Tibial nerve (tissue), 4 donors: ENCODE results near the gene POLL. TPM values are rescaled to one million over a fixed set of nuclear protein-coding genes. Genes with fewer than 3 reads are reported as not detected.

ENCODE experiments used
- DNase-seq, 2 donors: peaks; one replicate each; pipeline ENCODE4 v3.0.0-alpha.2; 2019; ENCODE audit warnings: low spot score in 2 of 2
- H3K27ac ChIP-seq, 4 donors: fragments of 200-600 bp; sonication (generic) in 3 of 4; one replicate each; pipeline ENCODE4 v1.5.1; 2017 to 2019; ENCODE audit warnings: mild to moderate bottlenecking in 1 of 4
- H3K27me3 ChIP-seq, 2 donors: fragments of 200-600 bp; sonication (generic) in 1 of 2; one replicate each; pipeline versions ENCODE4 v1.5.1 to v1.6.0; 2017 to 2019
- H3K36me3 ChIP-seq, 3 donors: fragments of 200-600 bp; sonication (generic); one replicate each; pipeline ENCODE4 v1.5.1; 2018 to 2019
- H3K4me1 ChIP-seq, 4 donors: fragments of 200-600 bp; sonication (generic) in 3 of 4; one replicate each; pipeline ENCODE4 v1.5.1; 2017 to 2019
- H3K4me3 ChIP-seq, 4 donors: fragments of 200-600 bp; sonication (generic) in 3 of 4; one replicate each; pipeline ENCODE4 v1.5.1; 2017 to 2019; ENCODE audit warnings: mild to moderate bottlenecking in 1 of 4, moderate library complexity in 1 of 4
- H3K9me3 ChIP-seq, 4 donors: fragments of 200-600 bp; sonication (generic) in 3 of 4; one replicate each; pipeline ENCODE4 v1.5.1; 2017 to 2019
- CTCF ChIP-seq, 5 experiments: fragments of 200-600 bp in 3 of 5; fragments of 450-650 bp in 2 of 5; sonication (generic) in 3 of 5; IDR thresholded peaks; one replicate each; pipeline ENCODE4 v1.5.1; 2016 to 2019; ENCODE audit warnings: antibody characterized with exemption in 5 of 5, mild to moderate bottlenecking in 3 of 5, moderate library complexity in 2 of 5
- EP300 ChIP-seq, 2 donors: sonication (generic); formaldehyde crosslinking; IDR thresholded peaks; one replicate each; pipeline ENCODE4 v1.6.1; 2017; ENCODE audit warnings: antibody characterized with exemption in 2 of 2, mild to moderate bottlenecking in 1 of 2
- POLR2A ChIP-seq, 2 donors: fragments of 450-650 bp; IDR thresholded peaks; one replicate each; pipeline ENCODE4 v1.6.1; 2017; ENCODE audit warnings: antibody characterized with exemption in 2 of 2, mild to moderate bottlenecking in 2 of 2, moderate library complexity in 2 of 2
- WGBS, 2 donors: methylation state at CpG; one replicate each; pipeline ENCODE4 v1.1.5; 2018; 5-methylcytosine and 5-hydroxymethylcytosine counted together
- total RNA-seq, 4 donors: library from RNA; depleted of rRNA; stranded (reverse); fragments of >200 nt; gene quantifications; one replicate each; pipeline ENCODE4 v1.1.0, GENCODE V29; 2016

POLL gene
- total RNA-seq, 4 donors from 2014 or later = 27.8 to 45.7 (median 35.8) TPM

DNA sequence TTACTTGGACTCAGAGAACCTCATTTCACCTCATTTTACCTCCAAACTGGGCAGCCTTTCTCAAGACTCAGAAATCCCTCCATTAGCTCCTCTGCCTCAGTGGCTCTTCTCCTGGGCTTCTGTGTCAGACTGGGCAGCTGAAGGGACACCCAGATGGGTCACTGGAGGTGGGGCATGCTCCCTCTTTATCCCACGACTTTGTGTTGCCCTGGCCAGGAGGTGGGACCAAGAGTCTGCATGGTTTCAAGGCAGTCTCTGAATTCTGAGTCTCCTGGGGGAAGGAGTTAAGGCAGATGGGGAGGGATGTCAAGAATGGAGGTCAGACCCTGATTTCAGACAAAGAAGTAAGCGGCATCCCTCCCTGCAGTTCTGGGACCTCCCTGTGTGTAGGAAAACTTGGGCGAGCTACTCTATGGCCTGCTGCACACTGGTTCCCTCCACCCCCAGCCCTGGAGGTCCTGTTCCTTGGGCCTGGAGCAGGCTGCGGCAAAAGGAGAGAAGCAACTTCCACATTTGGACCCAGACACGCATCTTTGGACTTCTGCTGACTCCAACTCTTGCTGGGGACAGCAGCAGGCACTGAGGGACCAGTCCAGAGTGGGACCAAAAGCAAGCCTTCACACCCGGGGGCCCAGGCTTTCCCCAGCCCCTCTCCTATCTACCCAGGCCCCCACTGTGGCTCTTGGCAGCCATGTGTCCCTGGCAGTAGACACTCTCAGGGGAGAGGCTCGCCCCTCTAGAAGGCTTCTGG, 10.8 kb downstream of the POLL start:
- 86 to 88% methylated on average over 6 to 7 of the region's 7 CpGs for WGBS, 2 donors
- TF ChIP-seq CTCF (IDR thresholded peaks at IDR 0.05) = no peak
- TF ChIP-seq POLR2A (IDR thresholded peaks at IDR 0.05) = no peak
- no peak for TF ChIP-seq EP300 (IDR thresholded peaks at IDR 0.05)
- Histone ChIP-seq H3K9me3 (peaks cover 0 to 13% (median 2%) of the 10 kb centered on the region in 4 donors), H3K36me3 (peaks cover 0 to 72% (median 8%) of the 10 kb centered on the region in 3 donors), H3K4me3 (no peak overlapping the region), H3K4me1 (no peaks in the 10 kb centered on the region), H3K27me3 (no peaks in the 10 kb centered on the region), H3K27ac (no peak overlapping the region)
- no peak for DNase-seq

GRCh38 chr10:101576211-101576863, 11.7 kb downstream of the POLL start:
- no peaks in the 10 kb centered on the region for H3K27me3 ChIP-seq
- WGBS, 2 donors = 86 to 92% methylated on average over 7 of the region's 7 CpGs
- peaks cover 0 to 65% (median 8%) of the 10 kb centered on the region in 3 donors for H3K36me3 ChIP-seq
- no peak for TF ChIP-seq EP300 (IDR thresholded peaks at IDR 0.05)
- no peak for TF ChIP-seq POLR2A (IDR thresholded peaks at IDR 0.05)
- TF ChIP-seq CTCF (IDR thresholded peaks at IDR 0.05) = no peak
- H3K9me3 ChIP-seq = peaks cover 0 to 16% (median 2%) of the 10 kb centered on the region in 4 donors
- no peaks in the 10 kb centered on the region for H3K4me1 ChIP-seq
- H3K27ac ChIP-seq = no peak overlapping the region
- no peak for DNase-seq
- no peak overlapping the region for H3K4me3 ChIP-seq

DNA sequence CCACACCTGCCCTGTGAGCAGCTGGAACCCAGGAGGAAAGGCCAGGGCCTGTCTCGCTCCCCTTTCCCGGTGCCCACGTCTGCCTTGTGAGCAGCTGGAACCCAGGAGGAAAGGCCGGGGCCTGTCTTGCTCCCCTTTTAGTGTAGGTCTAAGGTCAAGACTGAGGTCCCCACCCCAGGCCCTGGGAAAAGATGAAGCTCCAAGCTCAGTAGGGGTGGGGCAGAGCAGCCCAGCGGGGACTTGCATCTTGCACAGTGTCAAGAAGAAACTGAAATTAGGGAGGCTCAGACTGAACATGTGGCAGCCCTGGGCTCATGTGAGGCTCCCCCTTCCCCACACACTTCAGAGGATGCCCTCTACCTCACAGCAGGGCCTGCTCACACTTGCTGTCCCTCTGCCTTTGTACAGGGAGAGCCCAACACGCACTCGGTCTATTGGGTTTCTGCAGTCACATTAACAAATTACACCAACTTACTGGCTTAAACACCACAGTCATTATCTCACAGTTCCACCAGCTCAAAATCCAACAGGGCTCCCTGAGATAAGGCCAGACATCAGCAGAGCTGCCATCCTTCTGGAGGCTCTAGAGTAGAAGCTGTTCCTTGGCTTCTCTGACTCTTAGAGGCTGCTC, 12.4 kb downstream of the POLL start:
- no peak for DNase-seq
- WGBS, 2 donors = 77 to 83% methylated on average over 7 of the region's 7 CpGs
- Histone ChIP-seq H3K9me3 (peaks cover 0 to 16% (median 2%) of the 10 kb centered on the region in 4 donors), H3K4me3 (no peak overlapping the region), H3K4me1 (peaks cover 0 to 5% (median under 1%) of the 10 kb centered on the region in 4 donors), H3K36me3 (peaks cover 0 to 58% (median 8%) of the 10 kb centered on the region in 3 donors), H3K27ac (no peak overlapping the region), H3K27me3 (no peaks in the 10 kb centered on the region)
- no peak for TF ChIP-seq CTCF (IDR thresholded peaks at IDR 0.05)
- TF ChIP-seq POLR2A (IDR thresholded peaks at IDR 0.05) = no peak
- TF ChIP-seq EP300 (IDR thresholded peaks at IDR 0.05) = no peak

- Histone ChIP-seq H3K36me3 (peaks cover 0 to 52% (median 8%) of the 10 kb centered on the region in 3 donors), H3K9me3 (peaks cover 0 to 16% (median 2%) of the 10 kb centered on the region in 4 donors), H3K4me1 (peaks cover 0 to 11% (median 5%) of the 10 kb centered on the region in 4 donors), H3K27me3 (peaks cover 0 to 2% of the 10 kb centered on the region in 2 donors), H3K4me3 (no peak overlapping the region), H3K27ac (no peak overlapping the region)
- DNase-seq = no peak
- TF ChIP-seq CTCF (IDR thresholded peaks at IDR 0.05) = no peak
- no peak for TF ChIP-seq EP300 (IDR thresholded peaks at IDR 0.05)
- TF ChIP-seq POLR2A (IDR thresholded peaks at IDR 0.05) = no peak
- 75 to 83% methylated on average over 2 of the region's 3 CpGs for WGBS, 2 donors
Observed at GRCh38 chr10:101575091-101575490, 13.0 kb downstream of the POLL start.
